A549 treated with dexamethasone at 1 μM for 4 hours (cell line): Measurements from ENCODE around the gene ALAS1. TPM values are rescaled to one million over a fixed set of nuclear protein-coding genes. Genes with fewer than 3 reads are reported as not detected.

Experiments used
- total RNA-seq: library from RNA; stranded (reverse); fragments of 200-300 nt; extraction: Qiagen RNA extraction; gene quantifications from 5 replicates; pipeline ENCODE4 v1.2.3, GENCODE V29; 2022

ALAS1 gene
- 42.1 to 49.2 TPM (median 46.6 TPM) in 5 replicates for total RNA-seq

GRCh38 chr3:52197842-52198625 lies at the start of gene ALAS1:
ALAS1 (plus strand) TSS chr3:52198160; CDS start chr3:52199242, 1,082 bp downstream.

GRCh38 chr3:52154135-52155094 lies 43.5 kb upstream of the ALAS1 start, which contains the start of gene POC1A:
POC1A (minus strand) TSS chr3:52154423; CDS start chr3:52154372, 51 bp downstream.

GRCh38 chr3:52225452-52226228 lies 27.7 kb downstream of the ALAS1 start, which contains the start of gene TLR9:
TLR9 (minus strand) TSS chr3:52225645; CDS start chr3:52225529, 116 bp downstream.

GRCh38 chr3:52238761-52239701 lies 41.1 kb downstream of the ALAS1 start, which contains the start of gene TWF2:
TWF2 (minus strand) TSS chr3:52239158; CDS start chr3:52239016, 142 bp downstream.

GRCh38 chr3:52245322-52246263 lies 47.6 kb downstream of the ALAS1 start, which contains the start of gene PPM1M:
PPM1M (plus strand) TSS chr3:52245759; CDS start chr3:52245825, 66 bp downstream.

Other genes starting within 250 kb of the ALAS1 start
- not detected in 5 replicates for gene GPR62, start 242.8 kb upstream of the ALAS1 start, total RNA-seq
- gene PCBP4, start 230.7 kb upstream of the ALAS1 start, total RNA-seq: 9.7 to 15.1 TPM (median 13.9 TPM) in 5 replicates
- gene ABHD14B, start 224.1 kb upstream of the ALAS1 start, total RNA-seq: 25.6 to 34.9 TPM (median 32.2 TPM) in 5 replicates
- gene ABHD14A, start 223.1 kb upstream of the ALAS1 start, total RNA-seq: 11.5 to 14.3 TPM (median 12.9 TPM) in 5 replicates
- gene ACY1, start 214.6 kb upstream of the ALAS1 start, total RNA-seq: 21.5 to 29.0 TPM (median 24.9 TPM) in 5 replicates
- gene RPL29, start 202.3 kb upstream of the ALAS1 start, total RNA-seq: 1,091 to 1,605 TPM (median 1,141 TPM) in 5 replicates
- 18.8 to 25.6 TPM (median 23.9 TPM) in 5 replicates for gene DUSP7, start 141.6 kb upstream of the ALAS1 start, total RNA-seq
- 15.8 to 19.0 TPM (median 18.2 TPM) in 5 replicates for gene POC1A, start 43.7 kb upstream of the ALAS1 start, total RNA-seq
- 0.02 to 0.12 TPM (median 0.07 TPM) in 3 of 5 replicates, not detected in the others for gene TLR9, start 27.5 kb downstream of the ALAS1 start, total RNA-seq
- 54.3 to 69.4 TPM (median 62.0 TPM) in 5 replicates for gene TWF2, start 41.0 kb downstream of the ALAS1 start, total RNA-seq
- 3.5 to 5.3 TPM (median 4.6 TPM) in 5 replicates for gene PPM1M, start 47.6 kb downstream of the ALAS1 start, total RNA-seq
- 46.6 to 56.9 TPM (median 53.0 TPM) in 5 replicates for gene WDR82, start 80.5 kb downstream of the ALAS1 start, total RNA-seq
- 2.8 to 3.7 TPM (median 3.4 TPM) in 5 replicates for gene GLYCTK, start 89.7 kb downstream of the ALAS1 start, total RNA-seq
- gene DNAH1, start 118.2 kb downstream of the ALAS1 start, total RNA-seq: 0.71 to 1.3 TPM (median 0.95 TPM) in 5 replicates
- gene BAP1, start 211.8 kb downstream of the ALAS1 start, total RNA-seq: 27.6 to 35.6 TPM (median 34.8 TPM) in 5 replicates
- gene PHF7, start 212.5 kb downstream of the ALAS1 start, total RNA-seq: 2.9 to 3.2 TPM (median 3.0 TPM) in 5 replicates
- 0.10 to 0.26 TPM (median 0.11 TPM) in 5 replicates for gene SEMA3G, start 246.9 kb downstream of the ALAS1 start, total RNA-seq